CD4-positive, CD25-positive, alpha-beta regulatory T cell (primary cell): ENCODE data around the gene SRF. TPM values are rescaled to one million over a fixed set of nuclear protein-coding genes. Genes with fewer than 3 reads are reported as not detected.
"Not testable (repeated sequence)": the region's sequence is repeated elsewhere in the genome, so short reads cannot be mapped to it uniquely, and the experiment has no call there.

ENCODE experiments used
- ATAC-seq, 2 donors: fragments of 150-1000 bp; cut with Tn5 transposase; one replicate each; pipeline ENCODE4 v1.10.0; 2021; ENCODE audit warnings: low read depth in 2 of 2, moderate number of reproducible peaks in 2 of 2, moderate library complexity in 1 of 2
- DNase-seq, 3 donors: peaks; one replicate each; pipeline versions ENCODE4 v3.0.0 to v3.0.0-alpha.2; 2012 to 2022; ENCODE audit warnings: mixed read lengths in 1 of 3
- H3K27ac ChIP-seq: one replicate; pipeline ENCODE4 v1.7.0; 2013; ENCODE audit warnings: mild to moderate bottlenecking, low read length; ENCODE audit not compliant: insufficient read depth, poor library complexity, severe bottlenecking
- H3K27me3 ChIP-seq: one replicate; pipeline ENCODE4 v1.7.0; 2013; ENCODE audit warnings: low read length; ENCODE audit not compliant: control insufficient read depth, insufficient read depth
- H3K36me3 ChIP-seq: one replicate; pipeline ENCODE4 v1.7.0; 2013; ENCODE audit warnings: mild to moderate bottlenecking, low read length, moderate library complexity; ENCODE audit not compliant: control insufficient read depth, insufficient read depth
- H3K4me1 ChIP-seq: 2 replicates; pipeline ENCODE4 v1.7.0; 2013; ENCODE audit warnings: mild to moderate bottlenecking, low read length; ENCODE audit not compliant: insufficient read depth, control insufficient read depth, poor library complexity, severe bottlenecking
- H3K4me3 ChIP-seq: one replicate; pipeline ENCODE4 v1.7.0; 2013; ENCODE audit warnings: low read depth, mild to moderate bottlenecking, low read length, moderate library complexity
- H3K9me3 ChIP-seq, 2 experiments: 1 replicate in 1 of 2; 2 replicates in 1 of 2; pipeline ENCODE4 v1.7.0; 2013; ENCODE audit warnings: low read length in 2 of 2, mild to moderate bottlenecking in 1 of 2, moderate library complexity in 1 of 2; ENCODE audit not compliant: control insufficient read depth in 2 of 2
- H3K27ac Mint-ChIP-seq, 3 donors: one replicate each; pipeline ENCODE4 v1.8.0; 2020 to 2022; ENCODE audit warnings: mild to moderate bottlenecking in 3 of 3, mixed read lengths in 3 of 3, moderate library complexity in 2 of 3
- H3K27me3 Mint-ChIP-seq: one replicate; pipeline ENCODE4 v1.8.0; 2022; ENCODE audit warnings: mild to moderate bottlenecking, mixed read lengths
- H3K36me3 Mint-ChIP-seq: one replicate; pipeline ENCODE4 v1.8.0; 2020; ENCODE audit warnings: mixed read lengths
- H3K4me1 Mint-ChIP-seq, 4 donors: one replicate each; pipeline ENCODE4 v1.8.0; 2020 to 2022; ENCODE audit warnings: mixed read lengths in 4 of 4, mild to moderate bottlenecking in 1 of 4
- H3K4me3 Mint-ChIP-seq, 4 donors: one replicate each; pipeline ENCODE4 v1.8.0; 2020 to 2022; ENCODE audit warnings: mild to moderate bottlenecking in 4 of 4, mixed read lengths in 4 of 4, moderate library complexity in 3 of 4
- H3K9me3 Mint-ChIP-seq, 7 donors: one replicate each; pipeline ENCODE4 v1.8.0; 2020 to 2022; ENCODE audit warnings: mixed read lengths in 7 of 7, mild to moderate bottlenecking in 3 of 7, moderate library complexity in 2 of 7
- polyA plus RNA-seq, 4 donors: library from polyadenylated mRNA; unstranded; fragments of 300-500 nt; fragmentation: Illumina TruSeq; gene quantifications; one replicate each; pipeline ENCODE4 v1.2.3, GENCODE V29; 2021
- total RNA-seq: library from RNA; stranded (reverse); gene quantifications from one replicate; pipeline ENCODE4 v1.2.3, GENCODE V29; 2022

SRF gene
- total and polyA plus RNA-seq, 5 donors from 2014 or later: 3.3 to 24.0 (median 5.0) TPM

DNA sequence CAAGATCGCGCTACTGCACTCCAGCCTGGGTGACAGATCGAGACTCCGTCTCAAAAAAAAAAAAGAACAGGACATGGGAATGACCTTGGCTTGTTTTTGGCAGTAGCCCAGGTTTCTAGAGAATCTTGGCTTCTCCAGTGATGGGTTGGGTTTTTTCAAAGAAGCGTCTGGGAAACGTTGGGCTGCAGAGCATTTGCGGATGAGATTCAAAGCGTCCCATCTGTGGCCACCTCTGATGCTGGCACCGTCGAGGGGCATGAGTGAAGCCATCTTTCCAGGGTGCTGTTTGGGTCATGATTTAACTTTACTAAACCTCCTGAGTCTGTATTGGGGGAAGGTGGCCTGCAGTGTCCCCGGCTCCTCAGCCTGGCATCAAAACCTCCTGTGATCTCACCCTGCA is 43.2 kb upstream of the SRF start:
- no peaks in the 10 kb centered on the region for H3K36me3 ChIP-seq
- H3K27me3 ChIP-seq: no peaks in the 10 kb centered on the region
- H3K9me3 ChIP-seq: no peaks in the 10 kb centered on the region
- no peaks in the 10 kb centered on the region for H3K9me3 Mint-ChIP-seq
- no peak overlapping the region for H3K4me3 Mint-ChIP-seq
- DNase-seq (no peak), ATAC-seq (no peak)
- peaks cover 4% of the 10 kb centered on the region for H3K27me3 Mint-ChIP-seq
- no peak overlapping the region for H3K27ac Mint-ChIP-seq
- no peak overlapping the region for H3K27ac ChIP-seq
- H3K4me1 Mint-ChIP-seq: no peaks in the 10 kb centered on the region
- no peaks in the 10 kb centered on the region for H3K4me1 ChIP-seq
- H3K36me3 Mint-ChIP-seq: no peaks in the 10 kb centered on the region
- no peak overlapping the region for H3K4me3 ChIP-seq

DNA sequence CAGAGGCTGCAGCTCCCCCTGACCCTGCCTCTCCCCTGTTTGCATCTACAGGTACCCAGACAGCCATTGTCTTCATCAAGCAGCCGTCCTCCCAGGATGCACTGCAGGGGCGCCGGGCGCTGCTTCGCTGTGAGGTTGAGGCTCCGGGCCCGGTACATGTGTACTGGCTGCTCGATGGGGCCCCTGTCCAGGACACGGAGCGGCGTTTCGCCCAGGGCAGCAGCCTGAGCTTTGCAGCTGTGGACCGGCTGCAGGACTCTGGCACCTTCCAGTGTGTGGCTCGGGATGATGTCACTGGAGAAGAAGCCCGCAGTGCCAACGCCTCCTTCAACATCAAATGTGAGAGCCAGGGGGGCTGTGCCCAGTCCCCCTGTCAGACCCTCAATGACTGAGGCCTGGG is 42.1 kb upstream of the SRF start:
- Mint-ChIP-seq H3K4me1 (no peaks in the 10 kb centered on the region), H3K9me3 (no peaks in the 10 kb centered on the region), H3K4me3 (no peak overlapping the region), H3K27me3 (peaks cover 4% of the 10 kb centered on the region), H3K27ac (no peak overlapping the region), H3K36me3 (no peaks in the 10 kb centered on the region)
- ATAC-seq (no peak), DNase-seq (no peak)
- H3K9me3 ChIP-seq: no peaks in the 10 kb centered on the region
- no peak overlapping the region for H3K27ac ChIP-seq
- H3K27me3 ChIP-seq: no peaks in the 10 kb centered on the region
- no peaks in the 10 kb centered on the region for H3K36me3 ChIP-seq
- H3K4me3 ChIP-seq: no peak overlapping the region
- H3K4me1 ChIP-seq: no peaks in the 10 kb centered on the region

DNA sequence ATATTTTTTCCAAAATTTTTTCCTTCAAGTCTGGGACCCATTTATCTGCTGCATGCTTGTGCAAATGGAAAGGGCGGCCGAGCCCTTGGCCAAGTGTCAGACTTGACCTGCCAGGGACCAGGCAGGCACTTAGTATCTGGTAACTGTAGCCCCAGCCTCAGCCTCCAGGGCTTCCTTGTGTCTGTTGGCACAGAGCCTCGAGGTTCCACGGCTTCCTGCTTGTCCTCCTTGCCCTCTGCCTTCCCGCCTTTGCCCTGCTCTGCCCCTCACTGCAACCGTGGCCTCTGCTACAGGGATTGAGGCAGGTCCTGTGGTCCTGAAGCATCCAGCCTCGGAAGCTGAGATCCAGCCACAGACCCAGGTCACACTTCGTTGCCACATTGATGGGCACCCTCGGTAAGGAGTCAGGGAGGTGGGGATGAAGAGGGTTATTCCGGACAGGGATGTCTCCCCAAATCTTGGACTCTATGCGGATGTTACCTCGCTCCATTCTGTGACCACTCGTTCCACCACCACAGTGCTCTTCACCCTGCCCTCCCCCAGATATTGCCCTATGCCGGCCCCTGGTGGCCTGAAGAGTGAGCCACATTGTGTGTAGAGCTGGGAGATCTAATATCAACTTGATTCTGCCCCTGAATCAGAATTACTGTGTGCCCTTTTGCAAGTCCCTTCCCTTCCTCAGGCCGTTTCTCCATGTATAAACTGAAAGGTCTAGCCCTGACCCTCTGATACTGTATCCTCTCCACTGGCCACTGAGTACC is 41.5 kb upstream of the SRF start:
- no peaks in the 10 kb centered on the region for H3K9me3 ChIP-seq
- ATAC-seq: peak in 1 of 2 donors; percentile 34
- H3K9me3 Mint-ChIP-seq: no peaks in the 10 kb centered on the region
- no peaks in the 10 kb centered on the region for H3K27me3 ChIP-seq
- no peaks in the 10 kb centered on the region for H3K4me1 Mint-ChIP-seq
- H3K36me3 Mint-ChIP-seq: no peaks in the 10 kb centered on the region
- H3K36me3 ChIP-seq: no peaks in the 10 kb centered on the region
- H3K4me3 Mint-ChIP-seq: no peak overlapping the region
- peaks cover 4% of the 10 kb centered on the region for H3K27me3 Mint-ChIP-seq
- H3K4me1 ChIP-seq: no peaks in the 10 kb centered on the region
- no peak overlapping the region for H3K4me3 ChIP-seq
- H3K27ac ChIP-seq: no peak overlapping the region
- peak in 1 of 3 donors; percentile 21 for DNase-seq
- H3K27ac Mint-ChIP-seq: no peak overlapping the region

DNA sequence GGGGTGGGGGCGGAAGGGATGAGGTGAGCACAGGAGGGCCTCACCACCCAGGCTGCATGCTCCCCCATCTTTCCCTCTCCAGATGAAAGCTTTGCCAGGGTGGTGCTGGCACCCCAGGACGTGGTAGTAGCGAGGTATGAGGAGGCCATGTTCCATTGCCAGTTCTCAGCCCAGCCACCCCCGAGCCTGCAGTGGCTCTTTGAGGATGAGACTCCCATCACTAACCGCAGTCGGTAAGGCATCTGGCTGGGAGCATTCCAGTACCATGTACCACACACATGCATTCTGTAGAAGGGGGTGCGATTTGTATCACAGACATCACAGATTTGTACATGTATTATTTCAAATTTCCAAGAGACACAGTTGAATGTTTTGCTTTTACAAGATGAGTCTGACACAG is 40.6 kb upstream of the SRF start:
- Histone ChIP-seq H3K27me3 (no peaks in the 10 kb centered on the region), H3K9me3 (no peaks in the 10 kb centered on the region), H3K4me3 (no peak overlapping the region), H3K4me1 (no peaks in the 10 kb centered on the region), H3K27ac (no peak overlapping the region), H3K36me3 (no peaks in the 10 kb centered on the region)
- ATAC-seq (no peak), DNase-seq (no peak)
- Mint-ChIP-seq H3K4me1 (no peaks in the 10 kb centered on the region), H3K27ac (no peak overlapping the region), H3K36me3 (no peaks in the 10 kb centered on the region), H3K4me3 (no peak overlapping the region), H3K9me3 (no peaks in the 10 kb centered on the region), H3K27me3 (peaks cover 4% of the 10 kb centered on the region)

DNA sequence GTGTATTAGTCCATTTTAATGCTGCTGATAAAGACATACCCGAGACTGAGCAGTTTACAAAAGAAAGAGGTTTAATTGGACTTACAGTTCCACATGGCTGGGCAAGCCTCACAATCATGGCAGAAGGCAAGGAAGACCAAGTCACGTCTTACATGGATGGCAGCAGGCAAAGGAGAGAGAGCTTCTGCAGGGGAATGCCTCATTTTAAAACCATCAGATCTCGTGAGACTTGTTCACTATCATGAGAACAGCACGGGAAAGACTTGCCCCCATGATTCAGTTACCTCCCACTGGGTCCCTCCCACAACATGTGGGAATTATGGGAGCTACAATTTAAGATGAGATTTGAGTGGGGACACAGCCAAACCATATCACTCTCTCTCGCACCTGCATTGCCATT is 39.7 kb upstream of the SRF start:
- H3K36me3 ChIP-seq, H3K27me3 Mint-ChIP-seq, H3K4me3 Mint-ChIP-seq, H3K9me3 ChIP-seq, H3K4me3 ChIP-seq, H3K4me1 Mint-ChIP-seq, H3K9me3 Mint-ChIP-seq, H3K27me3 ChIP-seq, H3K36me3 Mint-ChIP-seq, H3K4me1 ChIP-seq, ATAC-seq, H3K27ac Mint-ChIP-seq, DNase-seq, H3K27ac ChIP-seq: not testable (repeated sequence)

DNA sequence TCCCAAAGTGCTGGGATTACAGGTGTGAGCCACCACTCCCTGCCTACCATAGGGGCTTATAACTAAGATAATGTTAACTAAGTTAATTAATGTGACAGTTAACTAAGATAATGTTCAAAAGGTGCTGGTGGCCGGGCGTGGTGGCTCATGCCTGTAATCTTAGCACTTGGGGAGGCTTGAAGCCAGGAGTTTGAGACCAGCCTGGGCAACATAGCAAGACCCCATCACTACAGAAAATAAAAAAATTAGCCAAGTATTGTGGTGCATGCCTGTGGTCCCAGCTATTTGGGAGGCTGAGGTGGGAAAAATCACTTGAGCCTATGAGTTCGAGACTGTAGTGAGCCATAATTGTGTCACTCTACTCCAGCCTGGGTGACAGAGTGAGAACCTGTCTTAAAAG is 32.8 kb upstream of the SRF start:
- no peak overlapping the region for H3K27ac Mint-ChIP-seq
- H3K27me3 Mint-ChIP-seq: no peaks in the 10 kb centered on the region
- Histone ChIP-seq H3K4me1 (peaks cover 2% of the 10 kb centered on the region), H3K27me3 (no peaks in the 10 kb centered on the region), H3K4me3 (no peak overlapping the region), H3K36me3 (no peaks in the 10 kb centered on the region), H3K9me3 (no peaks in the 10 kb centered on the region), H3K27ac (no peak overlapping the region)
- H3K36me3 Mint-ChIP-seq: no peaks in the 10 kb centered on the region
- H3K9me3 Mint-ChIP-seq: no peaks in the 10 kb centered on the region
- DNase-seq (no peak), ATAC-seq (no peak)
- H3K4me1 Mint-ChIP-seq: peaks cover 0 to 12% (median 0%) of the 10 kb centered on the region in 4 donors
- no peak overlapping the region for H3K4me3 Mint-ChIP-seq

DNA sequence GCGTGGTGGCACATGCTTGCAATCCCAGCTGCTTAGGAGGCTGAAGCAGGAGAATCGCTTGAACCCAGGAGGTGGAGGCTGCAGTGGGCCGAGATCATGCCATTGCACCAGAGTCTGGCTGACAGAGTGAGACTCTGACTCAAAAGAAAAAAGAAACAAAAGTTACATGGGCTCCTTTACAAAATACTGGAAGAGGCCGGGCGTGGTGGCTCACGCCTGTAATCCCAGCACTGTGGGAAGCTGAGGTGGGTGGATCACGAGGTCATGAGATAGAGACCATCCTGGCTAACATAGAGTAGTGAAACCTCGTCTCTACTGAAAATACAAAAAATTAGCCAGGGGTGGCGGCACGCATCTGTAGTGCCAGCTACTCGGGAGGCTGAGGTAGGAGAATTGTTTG is 31.1 kb upstream of the SRF start:
- H3K4me1 ChIP-seq, H3K9me3 Mint-ChIP-seq, H3K4me3 Mint-ChIP-seq, H3K27me3 Mint-ChIP-seq, H3K27ac ChIP-seq, H3K4me3 ChIP-seq, H3K27me3 ChIP-seq, H3K27ac Mint-ChIP-seq, H3K36me3 ChIP-seq, DNase-seq, H3K9me3 ChIP-seq, H3K36me3 Mint-ChIP-seq, ATAC-seq: not testable (repeated sequence)
- H3K4me1 Mint-ChIP-seq: peaks cover 0 to 16% (median 2%) of the 10 kb centered on the region in 4 donors

DNA sequence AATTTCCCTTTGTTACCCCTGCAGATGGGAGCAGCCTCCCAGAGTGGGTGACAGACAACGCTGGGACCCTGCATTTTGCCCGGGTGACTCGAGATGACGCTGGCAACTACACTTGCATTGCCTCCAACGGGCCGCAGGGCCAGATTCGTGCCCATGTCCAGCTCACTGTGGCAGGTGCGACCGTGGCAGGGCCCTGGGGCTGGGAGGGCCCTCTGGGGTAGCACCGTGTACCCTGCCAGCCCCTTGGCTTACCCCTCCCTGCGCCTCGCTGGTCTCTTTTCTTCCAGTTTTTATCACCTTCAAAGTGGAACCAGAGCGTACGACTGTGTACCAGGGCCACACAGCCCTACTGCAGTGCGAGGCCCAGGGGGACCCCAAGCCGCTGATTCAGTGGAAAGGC is 29.4 kb upstream of the SRF start:
- peaks cover 0 to 16% (median 2%) of the 10 kb centered on the region in 4 donors for H3K4me1 Mint-ChIP-seq

More for the DNA sequence above, 29.4 kb upstream of the SRF start:
- H3K9me3 ChIP-seq: no peaks in the 10 kb centered on the region
- no peaks in the 10 kb centered on the region for H3K27me3 ChIP-seq
- no peaks in the 10 kb centered on the region for H3K27me3 Mint-ChIP-seq
- H3K4me3 Mint-ChIP-seq: no peak overlapping the region
- H3K4me1 ChIP-seq: peaks cover 9% of the 10 kb centered on the region
- H3K36me3 ChIP-seq: no peaks in the 10 kb centered on the region
- H3K27ac Mint-ChIP-seq: no peak overlapping the region
- no peak for ATAC-seq
- H3K36me3 Mint-ChIP-seq: no peaks in the 10 kb centered on the region
- H3K9me3 Mint-ChIP-seq: no peaks in the 10 kb centered on the region
- DNase-seq: no peak
- H3K4me3 ChIP-seq: no peak overlapping the region
- H3K27ac ChIP-seq: no peak overlapping the region
